Measurements from ENCODE around the gene MTNR1A.

The MTNR1A gene

DNA sequence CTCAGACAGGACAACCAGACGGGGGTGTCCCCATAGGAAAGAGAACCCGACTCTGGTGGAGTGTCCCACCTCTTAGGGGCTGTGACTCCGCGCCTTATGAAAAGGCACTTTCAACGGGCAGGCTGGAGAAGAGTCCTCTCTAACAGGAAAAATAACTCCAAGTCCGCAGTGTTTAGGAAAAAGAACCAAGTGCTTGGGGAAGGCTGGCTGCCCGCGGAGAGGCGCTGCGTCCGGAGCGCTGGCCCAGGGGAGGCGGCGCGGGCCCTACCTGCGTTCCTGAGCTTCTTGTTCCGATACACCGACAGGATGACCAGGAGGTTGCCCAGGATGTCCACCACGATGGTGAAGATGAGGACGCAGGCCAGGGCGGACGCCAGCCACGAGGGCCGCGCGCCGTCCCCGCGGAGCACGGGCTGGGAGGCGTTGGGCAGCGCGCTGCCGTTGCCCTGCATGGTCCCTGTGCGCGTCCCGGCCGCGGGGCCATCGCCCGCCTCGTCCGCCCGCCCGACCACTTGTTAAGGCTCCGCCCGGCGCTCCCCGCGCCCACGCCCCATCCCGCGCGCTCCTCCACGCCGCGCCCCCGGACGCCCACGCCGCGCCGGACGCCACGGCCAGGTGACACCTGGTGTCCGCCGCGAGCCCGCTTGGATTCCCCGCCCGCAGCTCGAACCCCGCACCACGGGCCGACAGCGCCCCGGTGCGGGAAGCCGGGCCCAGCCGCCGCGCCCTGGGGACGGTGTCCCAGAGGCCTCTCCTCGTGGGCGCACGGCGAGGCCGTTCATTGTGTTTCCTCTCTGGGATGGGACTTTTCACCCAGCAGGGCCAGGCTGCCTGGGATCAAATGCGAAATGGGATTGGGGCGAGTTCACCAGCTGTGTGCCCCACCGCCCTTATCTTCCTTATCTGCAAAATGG is at the start of gene MTNR1A:
Gene MTNR1A, minus strand, starts transcription at position 654 of the 914 bp plus-strand sequence. Its CDS starts 202 bp downstream, at position 452.
- no peak for DNase-seq

DNA sequence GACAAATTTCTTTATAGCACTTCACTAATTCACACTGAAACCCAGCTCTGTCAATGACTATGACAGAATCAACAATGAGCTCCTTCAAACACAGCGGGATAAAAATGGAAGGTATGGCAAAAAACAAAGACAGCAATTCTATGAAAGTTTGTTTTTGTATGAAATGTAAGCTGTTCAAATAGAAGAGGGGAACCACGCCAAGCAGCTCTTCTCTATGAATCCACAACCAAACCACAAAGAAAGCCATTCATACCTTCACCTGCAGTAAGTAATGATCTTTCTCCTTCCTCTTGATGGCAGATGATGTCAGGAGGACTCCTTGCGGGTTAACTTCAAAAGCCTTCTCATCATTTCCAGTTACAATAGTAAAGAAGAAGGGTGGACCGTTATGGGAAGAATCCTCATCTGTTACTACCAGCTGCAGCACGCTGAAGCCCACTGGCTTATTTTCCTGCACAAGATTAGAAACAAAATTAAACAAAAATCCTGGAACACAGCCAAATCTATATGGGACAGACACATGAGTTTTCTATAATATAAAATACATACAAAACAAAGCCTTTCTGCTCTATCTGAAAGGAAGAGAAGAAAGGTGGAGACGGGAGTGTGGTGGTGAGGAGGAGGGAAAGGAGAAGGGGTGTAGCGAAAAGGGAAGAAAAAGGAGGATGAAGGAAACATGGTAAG is 48.9 kb upstream of the MTNR1A start:
- DNase-seq: no peak

DNA sequence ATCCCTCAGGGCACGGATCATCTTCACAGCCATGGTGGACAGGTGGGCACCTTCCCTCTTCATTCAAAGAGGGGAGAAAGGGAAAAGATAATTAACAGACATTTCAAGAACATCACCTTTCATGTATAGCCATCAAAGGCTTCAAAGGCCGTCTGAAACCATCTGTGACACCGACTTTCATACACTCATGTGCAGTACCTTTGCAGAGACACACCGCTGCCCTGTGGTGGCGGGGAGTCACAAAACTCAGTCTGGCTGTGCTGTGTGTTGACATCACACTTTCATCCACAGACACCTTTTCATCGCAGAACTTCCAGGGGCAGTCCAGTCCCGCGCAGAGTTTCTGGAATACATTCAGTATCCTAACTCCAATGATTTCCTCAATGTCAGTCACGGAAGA is 47.6 kb upstream of the MTNR1A start:
- DNase-seq: no peak

DNA sequence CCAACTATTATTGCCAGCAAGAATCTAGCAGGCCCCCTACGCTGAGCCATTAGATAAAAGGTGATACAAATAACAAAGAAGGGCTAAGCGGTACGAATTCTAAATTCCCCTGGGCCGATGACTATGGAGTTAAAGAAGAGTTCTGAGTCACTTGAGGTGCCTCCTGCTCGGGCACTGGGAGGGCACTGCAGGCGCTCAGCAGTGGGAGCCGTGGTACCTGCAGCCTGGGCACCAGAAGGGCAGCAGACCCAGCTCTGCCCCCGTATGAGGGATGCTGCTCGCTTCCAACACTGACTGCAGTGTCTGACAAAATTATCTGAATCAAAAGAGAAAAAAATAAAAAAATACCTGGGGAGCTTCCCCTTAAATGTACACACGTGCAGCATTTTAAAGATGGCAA is 44.1 kb upstream of the MTNR1A start:
- no peak for DNase-seq

DNA sequence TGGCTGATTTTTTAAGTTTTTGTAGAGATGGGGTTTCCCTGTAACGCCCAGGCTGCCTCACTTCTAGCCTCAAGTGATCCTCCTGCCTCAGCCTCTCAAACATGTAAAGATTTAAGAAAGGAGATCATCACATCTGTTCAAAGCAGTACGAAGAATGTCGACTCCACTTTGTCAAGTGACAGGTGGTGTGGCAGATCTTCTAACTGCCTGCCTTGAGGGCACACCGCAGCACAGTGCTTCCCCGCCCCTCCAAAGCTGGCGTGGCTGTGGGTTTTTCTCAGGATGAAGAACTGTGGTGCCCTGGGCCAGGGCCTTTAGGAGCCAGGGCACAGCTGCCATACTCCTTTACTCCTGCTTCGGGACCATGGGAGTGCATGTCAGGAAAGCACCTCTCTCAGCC is 43.3 kb upstream of the MTNR1A start:
- no peak for DNase-seq

DNA sequence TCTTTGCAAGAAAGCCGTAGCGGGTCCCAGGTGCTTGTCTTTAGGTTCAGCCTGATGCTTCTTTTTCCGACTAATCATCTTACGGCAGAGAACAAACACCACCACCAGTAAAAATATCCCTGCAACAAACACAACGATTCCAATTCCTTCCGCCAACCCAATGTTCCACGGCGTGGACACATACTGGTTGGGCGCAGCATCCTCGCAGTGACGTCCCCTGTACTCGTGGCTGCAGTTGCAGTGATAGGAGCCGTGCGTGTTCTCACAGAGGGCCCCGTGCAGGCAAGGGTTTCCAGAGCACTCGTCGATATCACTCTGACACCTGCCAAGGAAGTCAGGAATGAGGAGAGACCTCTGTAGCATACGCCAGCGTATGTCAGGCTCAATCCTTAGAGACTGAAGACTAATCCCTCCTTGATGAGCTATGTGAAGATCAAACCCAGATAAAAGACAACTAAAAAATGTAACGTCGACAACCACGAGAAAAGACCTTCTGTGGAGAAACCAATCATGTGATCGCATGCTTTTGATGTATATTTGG is 41.6 kb upstream of the MTNR1A start:
- no peak for DNase-seq

DNA sequence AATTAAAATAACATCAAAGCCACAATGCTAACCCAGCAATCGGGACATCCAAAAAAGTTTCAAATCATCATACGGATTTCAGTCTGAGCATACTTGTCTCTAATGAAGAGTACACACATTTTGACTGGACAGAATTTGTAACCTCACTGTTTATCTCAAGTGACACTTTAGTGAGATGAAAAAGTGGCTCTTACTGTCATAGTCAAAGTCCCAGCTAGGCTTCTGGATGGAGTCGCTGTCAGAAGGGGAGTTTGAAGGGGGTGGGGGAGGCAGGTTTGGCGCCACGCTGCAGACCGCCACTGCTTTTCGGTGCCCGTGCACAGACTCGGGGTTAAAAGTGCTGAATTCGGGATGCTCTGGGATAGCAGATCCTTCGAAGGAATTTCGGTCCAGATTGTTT is 41.0 kb upstream of the MTNR1A start:
- DNase-seq: no peak

DNA sequence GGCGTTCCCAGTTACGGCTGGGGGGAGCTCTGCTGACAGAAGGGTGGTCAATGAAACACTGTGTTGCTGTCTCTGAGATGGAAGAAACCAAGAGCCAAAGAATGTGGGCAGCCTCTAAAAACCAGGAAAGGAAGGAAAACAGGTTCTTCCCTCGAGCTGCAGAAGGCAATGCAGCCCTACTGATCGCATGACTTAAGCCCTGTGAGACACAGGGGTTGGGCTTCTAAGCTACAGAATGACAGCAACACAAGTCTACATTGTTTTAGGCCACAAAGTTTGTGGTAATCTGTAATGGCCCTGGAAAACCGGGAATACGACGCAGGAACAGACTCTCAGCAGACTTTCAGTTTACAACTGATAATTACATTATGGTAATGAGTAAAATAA is 38.2 kb upstream of the MTNR1A start:
- no peak for DNase-seq

DNA sequence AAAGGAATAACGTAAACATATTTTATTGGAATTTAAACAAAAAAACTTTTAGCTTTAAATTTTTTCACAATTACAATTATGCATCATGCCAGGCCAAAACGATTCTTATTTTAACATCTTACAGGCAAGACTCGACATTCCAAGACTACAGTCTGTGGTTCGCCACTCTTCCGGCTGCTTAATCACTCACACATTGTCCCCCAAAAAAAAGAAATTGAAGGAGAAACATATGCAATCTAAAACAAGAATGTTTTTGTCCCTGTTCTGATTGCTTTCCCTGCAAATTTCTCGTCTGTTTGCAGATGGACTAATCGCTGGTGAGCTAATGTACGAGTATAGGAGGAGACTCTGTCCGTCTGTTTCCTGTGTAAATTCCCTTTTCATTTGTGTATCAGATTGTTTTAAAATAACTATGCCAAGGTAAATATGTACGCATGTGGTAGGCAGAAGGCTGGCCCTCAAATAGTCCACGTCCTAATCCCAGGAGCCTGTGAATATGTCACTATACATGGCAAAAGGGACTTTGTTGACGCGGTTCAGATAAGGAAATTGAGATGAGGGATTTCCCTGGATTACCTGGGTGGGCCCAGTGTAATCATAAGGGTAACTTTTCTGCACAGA is 37.7 kb upstream of the MTNR1A start:
- no peak for DNase-seq

DNA sequence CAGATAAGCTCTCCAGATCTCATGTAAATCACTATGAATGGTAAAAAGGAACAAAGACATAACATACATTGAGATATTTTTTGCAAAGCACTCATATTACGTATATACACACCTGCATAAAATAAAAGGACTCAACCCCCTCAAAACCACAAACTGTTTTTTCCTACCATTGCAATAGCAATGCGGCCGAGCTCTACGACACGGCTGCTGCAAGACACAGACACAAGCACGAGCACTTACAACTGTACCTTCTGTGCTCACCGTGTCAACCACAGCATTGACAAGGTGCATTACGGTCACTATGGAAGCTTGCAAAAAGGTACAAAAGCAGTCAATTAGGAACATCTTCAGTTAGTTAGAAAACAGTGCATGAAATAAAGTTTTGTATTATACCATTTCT is 37.1 kb upstream of the MTNR1A start:
- DNase-seq: no peak

DNA sequence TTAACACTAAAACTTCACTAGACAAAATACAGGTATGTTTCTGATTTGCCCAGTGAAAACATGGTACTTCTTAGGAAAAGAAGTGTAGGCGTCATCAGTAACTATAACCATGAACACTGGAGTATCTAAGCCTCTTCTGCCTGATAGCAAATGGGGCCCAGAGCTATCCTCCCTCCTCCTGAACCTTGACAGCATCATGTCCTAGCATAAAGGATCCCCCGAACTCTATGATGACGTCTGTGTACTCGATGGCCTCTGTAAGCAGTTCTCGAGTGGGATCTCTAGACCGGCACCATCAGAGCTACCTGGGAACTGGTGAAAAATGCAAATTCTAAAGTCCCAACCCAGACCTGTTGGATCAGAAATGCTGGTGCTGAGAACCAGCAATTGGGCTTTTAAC is 36.3 kb upstream of the MTNR1A start:
- no peak for DNase-seq

DNA sequence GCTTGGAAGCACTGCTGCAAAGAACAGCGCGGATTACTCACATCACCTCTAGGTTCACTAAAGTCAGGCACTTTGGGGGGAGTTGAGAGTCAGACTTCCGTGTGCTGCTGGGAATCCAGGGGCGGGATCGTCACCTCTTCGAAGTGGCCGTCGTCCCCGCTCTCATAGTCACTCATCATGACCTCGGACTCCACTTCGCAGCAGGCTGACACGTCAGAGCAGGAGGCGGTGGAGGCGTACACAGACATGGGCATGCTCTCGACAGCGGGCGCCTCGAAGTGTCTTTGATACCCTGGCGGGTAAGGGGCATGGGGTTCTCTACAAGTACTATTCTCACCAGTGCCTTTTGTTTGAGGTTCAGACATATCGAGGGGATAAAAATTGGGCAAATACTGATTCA is 33.1 kb upstream of the MTNR1A start:
- no peak for DNase-seq

DNA sequence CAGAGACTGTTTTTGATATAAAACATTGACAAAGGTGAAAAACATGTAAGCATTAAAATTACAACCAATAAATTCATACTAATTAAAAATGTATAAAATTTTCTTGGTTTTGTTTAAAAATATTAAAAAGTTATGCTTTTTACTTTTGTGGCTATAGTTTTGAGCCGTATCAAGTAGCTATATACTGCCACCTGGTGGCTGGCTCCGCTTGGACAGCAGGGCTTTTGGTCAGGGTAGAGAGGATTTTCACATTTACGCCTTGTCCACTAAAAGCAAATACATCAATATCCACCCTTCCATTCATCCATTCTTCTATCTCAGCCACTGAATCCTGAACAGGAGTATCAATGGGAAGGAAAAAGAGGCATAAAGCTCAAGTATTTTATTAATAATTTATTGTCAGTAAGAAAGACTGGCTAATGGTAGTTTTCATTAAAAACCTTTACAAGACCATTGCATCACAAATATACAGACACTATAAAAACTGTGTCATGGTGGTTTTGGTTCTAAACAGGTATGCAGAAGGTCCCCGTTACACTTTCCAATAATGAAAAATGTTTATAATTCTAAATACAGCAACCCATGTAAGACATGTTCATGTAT is 32.1 kb upstream of the MTNR1A start:
- peak; percentile 50 for DNase-seq

DNA sequence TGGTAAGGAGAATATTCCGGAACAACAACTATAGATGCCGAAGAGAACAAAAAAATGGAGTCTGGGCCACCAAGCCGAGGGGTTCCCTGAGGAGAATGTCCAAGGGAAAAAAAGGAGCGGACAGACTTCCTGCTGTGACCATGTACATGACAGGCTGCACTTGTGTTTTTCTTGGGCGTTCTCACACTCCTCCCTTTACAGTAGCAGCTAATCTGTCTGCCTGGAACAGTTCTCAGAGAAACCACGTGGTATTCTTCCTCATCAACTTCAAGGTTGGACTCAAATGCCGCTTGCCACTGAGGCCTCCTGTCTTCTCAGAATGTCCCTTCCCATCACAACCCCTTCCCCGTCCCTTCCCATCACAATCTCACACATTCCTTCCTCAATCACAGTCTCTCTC is 30.8 kb upstream of the MTNR1A start:
- no peak for DNase-seq

DNA sequence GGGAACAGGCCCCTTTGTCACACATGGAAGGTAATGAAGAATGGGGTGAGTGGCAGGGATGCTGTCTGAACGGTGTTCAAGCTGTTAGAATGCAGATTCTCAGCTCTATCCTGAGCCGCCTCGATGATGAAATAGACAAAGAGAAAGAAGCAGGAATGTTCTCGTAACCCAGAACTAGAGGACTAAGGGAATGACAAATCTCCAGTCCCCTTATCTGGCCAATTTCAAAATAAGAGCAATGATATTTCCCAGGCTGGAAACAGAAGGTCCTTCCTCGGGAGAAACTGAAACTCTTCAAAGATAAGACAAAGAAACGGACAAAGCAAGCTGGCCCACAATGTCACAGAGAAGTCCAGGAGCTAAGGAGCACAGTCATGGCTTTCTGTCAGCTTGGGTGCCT is 29.5 kb upstream of the MTNR1A start:
- DNase-seq: no peak

DNA sequence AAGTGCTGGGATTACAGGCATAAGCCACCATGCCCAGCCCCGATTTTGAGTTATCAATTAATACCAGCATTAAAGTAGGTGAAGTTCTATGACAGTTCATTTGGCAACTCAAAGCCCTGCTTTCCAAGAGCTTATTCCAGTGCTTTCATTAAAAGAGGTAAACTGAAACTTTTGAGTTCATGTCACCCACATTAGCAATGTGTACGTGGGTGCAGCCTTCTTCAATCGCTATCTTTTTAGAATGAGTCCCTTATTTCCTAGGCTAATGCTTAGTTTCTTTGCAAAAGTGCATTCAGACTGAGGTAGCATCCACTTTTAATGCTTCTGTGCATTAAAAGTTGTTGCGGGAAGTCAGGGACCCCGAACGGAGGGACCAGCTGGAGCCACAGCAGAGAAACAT is 26.1 kb upstream of the MTNR1A start:
- no peak for DNase-seq

DNA sequence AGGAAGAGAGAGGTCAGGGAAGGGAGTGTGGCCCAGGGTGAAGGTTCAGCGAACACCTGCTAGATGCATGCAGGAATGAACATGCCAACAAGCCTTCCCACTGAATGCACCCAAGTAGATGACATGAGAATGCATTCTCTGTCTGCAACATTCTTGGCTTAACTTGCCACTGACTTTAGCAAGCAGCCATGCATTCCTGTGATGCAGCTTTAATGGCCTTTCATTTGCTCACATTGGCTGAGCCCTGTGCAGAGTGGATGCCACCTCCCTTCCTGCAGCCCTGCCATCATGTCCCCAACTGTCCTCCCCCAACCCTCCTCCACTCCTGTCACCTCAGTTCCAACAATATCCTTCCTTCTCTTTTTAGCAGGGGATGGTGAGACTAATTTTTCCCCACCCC is 25.3 kb upstream of the MTNR1A start:
- no peak for DNase-seq

DNA sequence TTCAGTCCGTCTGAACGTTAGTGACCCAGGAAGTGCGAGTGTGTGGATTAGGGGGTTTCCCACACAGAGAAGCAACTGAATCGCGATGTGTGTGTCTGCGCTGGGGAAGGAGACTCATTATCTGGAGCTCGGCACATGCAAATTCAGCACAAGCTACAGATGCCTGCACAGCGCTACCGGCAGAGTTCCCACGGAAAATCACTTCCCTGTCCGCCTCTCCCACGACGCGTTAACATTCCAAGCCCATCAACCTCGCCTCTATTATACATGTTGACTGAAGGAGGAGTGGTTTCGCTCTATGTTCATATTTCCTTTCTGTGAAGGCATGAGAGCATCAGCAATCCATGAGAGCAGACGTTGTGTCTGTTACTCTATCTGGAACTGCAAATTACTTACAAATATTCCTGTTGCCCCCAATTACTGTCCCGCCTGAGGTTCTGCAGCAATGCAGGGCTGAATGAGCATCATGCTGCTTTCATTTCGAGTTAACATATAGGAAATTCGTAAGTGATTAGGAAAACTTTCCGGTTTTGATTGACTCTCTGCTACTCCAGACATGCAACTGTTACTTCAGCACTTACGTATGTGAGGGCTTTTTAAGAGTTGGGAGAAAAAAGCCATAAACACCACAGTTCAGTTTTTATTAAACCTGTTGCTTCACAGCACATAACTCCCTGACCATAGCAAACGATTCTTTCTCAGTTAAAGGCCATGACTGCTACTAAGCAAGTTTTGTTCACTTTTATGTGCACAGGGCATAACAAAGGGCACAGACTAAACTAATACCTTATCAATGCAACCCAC is 15.0 kb upstream of the MTNR1A start:
- DNase-seq: no peak

DNA sequence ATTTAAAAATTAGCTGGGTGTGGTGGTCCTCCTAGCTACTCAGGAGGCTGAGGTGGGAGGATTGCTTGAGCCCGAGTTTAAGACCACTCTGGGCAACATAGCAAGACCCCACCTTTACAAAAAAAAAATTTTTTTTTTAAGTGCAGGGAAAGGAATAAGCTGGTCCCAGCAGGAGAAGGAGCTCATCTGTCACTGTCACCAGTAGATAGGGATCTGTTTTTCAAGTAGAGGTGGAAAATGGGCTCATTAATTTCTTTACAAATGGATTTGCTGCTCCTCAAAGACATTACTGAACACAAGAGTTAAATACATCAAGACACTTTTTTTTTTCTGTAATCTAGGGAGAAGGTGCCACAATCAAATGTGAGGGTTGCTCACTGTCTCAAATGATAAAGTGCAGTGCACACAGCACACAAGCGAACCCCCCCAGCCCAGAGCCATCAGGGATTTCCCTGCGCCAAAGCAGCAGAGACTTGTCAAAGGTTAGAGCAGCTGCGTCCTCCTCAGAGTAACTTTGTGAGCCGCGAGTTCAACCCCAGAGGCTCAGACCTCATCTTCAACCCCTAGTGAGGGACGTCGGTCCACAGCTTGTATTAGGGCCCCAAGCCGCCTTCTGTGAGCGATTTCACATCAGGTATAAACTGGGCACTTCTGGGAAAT is 14.3 kb upstream of the MTNR1A start:
- no peak for DNase-seq

DNA sequence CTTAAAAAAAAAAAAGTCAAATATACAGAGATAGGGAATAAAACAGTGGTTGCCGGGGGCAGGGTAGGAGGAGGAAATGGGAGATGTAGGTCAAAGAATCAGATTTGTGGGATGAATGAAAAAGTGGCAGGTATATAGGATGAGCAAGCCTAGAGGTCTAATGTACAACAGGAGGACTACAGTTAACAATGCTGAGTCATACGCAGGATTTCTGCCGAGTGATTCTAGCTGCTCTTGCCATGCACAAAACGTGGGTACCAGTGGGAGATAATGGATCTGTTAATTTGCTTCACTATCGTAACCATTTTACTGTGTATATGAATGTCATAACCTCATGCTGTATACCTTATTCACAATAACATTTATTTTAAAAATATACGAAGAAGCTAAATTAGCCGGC is 10.7 kb upstream of the MTNR1A start:
- DNase-seq: no peak

DNA sequence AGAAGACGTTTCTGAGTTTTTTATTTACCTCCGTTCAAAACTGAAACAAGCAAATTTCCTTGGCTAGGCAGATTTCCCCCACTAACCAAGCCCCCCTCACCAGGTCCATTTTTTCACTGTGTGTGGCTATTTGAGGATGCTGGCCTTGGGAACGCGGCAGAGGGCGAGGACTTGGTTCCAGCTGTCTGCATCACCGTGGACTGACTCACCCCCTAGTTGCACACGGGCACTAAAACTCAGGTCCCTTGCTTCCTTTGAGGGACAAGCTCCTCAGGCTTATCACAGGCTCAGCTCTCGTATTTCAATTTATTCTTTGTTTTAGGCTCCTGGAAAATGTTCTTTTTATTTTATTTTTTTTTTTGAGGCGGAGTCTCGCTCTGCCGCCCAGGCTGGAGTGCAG is 8.4 kb upstream of the MTNR1A start:
- DNase-seq: no peak

DNA sequence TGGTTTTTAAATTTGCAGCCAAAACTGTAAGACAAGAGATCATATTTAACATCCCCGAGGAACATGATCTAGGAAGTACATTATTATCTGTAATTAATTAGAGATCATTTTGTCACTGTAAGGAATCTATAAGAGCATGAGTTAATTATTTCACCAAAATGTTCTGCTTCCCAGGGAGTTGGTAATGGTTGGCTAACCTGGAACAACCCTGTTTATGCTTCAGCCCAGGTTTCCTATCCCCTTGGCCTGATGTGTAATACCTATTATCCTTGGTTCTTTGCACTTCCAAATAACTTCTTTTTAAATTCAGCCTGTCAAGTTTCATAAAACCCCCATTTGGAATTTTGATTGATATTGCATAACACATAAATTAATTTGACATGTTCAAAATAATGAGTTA is 6.4 kb upstream of the MTNR1A start:
- no peak for DNase-seq

Measured in stimulated activated CD4-positive, alpha-beta T cell treated with anti-CD3 and anti-CD28 coated beads, Interleukin-12 subunit alpha, Interleukin-12 subunit beta, amount 100 ng/mL, for 4 hours (primary cell).